HG02798 (cell line): Measurements from ENCODE around the gene ELFN1.

ENCODE experiments used
- ATAC-seq: cut with Tn5 transposase; IDR thresholded peaks from one replicate; pipeline ENCODE4 v1.9.1; 2021; ENCODE audit warnings: mild to moderate bottlenecking; ENCODE audit not compliant: unreplicated experiment, poor library complexity

The ELFN1 gene

DNA sequence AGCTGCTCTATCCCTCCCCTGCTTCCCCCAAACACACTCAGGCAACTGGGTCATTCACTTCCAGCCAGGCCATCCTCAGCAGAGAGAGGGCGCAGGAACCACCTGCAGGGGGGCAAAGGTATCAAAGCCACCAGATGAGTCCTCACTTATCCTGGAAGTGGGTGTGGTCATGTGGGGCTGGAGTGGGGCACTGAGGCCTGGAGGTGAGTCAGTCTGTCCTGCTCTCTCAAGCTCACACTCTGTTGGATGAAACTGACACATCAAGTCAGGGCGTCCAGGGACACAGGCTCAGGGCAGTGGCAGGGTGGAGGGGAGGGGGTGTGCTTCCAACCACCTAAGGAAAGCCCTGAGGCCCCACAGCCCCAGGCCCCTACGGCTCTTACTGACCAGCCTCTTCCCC, 8.0 kb upstream of the ELFN1 start:
- no peak for ATAC-seq

DNA sequence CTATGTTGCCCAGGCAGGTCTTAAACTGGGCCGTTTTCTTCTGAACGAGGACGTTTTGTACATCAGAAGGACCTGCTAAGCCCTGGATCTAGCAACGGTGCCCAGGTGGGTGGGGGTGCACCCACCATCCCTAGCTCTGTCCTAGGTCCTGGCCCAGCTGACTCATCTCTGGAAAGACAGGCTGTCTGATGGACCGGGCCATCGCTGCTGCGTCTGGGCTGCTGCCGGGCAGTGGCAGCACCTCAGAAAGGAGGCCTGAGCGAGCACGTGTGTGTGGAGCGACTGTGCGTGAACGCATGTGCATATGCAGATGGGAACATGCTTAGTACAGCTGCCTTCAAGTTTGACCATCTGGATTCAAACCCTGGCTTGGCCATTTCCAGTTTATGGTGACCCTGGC, 7.3 kb upstream of the ELFN1 start:
- no peak for ATAC-seq

DNA sequence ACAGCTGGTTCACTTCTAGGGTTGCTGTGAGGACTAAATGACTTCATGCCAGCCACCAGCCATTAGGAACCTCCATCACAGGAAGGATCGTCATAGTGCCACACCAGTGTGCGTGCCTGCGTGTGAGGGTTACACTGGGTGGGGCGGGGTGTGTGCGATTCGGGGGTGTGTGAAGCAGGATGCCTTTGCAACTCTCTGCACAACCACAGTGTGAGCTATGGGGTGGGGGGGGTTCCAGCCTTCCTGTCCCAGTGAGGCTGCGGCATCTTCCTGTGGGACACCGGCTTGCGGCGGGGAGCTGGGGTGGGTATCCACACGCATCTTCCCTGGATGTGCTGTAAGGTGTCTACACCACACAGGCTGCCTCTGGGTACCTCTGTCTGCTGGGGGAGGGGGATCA, 6.9 kb upstream of the ELFN1 start:
- no peak for ATAC-seq

DNA sequence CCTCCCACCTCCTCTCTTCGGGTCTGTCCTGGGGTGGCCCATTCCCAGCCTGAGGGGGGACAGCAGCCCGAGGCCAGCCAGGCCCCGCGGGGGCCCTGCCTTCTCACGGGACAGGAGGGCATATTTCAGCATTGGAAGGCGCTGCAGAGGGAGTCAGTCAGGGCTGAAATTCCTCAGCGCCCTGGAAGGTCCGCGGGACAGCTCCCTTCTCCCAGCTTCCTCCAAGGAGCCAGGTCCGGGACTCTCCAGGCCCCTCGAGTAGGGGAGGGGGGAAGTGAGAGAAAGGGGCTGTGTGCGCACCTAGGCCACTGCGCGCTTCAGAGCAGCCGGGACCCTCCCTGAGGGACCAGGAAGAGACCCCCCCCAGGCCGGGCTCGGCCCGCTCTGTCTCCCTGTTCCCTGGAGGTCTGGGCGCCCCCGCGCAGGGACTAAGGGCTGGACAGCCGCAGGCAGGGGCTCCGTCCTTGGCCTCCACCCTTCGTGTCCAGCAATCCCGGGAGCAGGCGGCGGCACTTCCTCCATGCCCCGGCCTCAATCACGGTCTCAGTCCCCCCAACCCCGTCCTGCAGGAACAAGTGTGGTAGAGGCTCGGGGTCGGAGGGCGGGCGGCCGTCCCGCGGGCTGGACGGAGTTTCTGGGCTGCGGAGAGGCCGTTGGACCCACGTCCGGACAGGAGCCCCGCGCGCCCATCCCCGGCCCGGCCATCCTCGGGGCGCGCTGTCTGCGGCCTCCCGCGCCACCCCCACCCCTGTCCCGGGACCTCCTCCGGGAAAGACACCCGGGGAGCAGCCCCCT, 6.0 kb upstream of the ELFN1 start:
- no peak for ATAC-seq

DNA sequence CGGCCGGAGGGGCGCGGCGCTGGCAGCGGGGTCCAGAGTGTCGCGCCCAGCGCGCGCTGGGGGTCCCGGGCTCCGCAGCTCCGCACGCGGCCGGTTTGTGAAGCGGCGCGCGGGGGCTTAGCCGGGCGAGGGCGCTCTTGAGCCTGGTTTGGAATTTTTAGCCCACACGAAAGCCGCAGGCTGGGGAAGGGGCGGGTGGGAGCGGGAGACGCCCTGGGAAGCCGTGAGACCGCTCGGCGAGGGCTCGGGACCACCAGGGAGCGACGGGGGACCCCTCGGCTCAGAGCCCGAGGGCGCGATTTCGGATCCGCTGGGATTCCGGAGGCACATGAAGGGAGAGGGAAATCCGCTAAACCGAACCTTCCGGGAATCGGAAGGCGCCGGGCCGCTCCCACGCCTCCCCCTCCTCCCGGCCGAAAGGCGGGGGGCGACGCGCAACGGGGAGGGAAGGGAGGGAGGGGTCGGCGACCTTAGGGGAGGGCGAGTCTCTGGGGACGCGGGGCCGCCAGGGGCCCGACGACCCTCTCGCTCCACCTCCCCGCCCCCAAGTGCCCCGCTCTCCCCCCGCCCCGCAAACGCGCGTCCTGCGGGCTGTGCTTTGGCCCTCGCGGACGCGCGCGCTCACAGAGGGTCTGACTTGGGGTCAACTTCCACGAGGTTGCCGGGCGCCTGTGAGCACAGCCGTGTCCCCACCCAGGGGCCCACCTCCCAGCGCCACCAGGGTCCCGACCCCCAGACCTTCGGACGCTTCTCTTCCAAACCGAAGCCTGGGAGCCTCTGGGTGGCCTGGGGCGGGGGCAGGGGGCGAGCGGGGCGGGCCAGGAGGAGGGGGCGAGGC, 5.1 kb upstream of the ELFN1 start:
- ATAC-seq: no peak

DNA sequence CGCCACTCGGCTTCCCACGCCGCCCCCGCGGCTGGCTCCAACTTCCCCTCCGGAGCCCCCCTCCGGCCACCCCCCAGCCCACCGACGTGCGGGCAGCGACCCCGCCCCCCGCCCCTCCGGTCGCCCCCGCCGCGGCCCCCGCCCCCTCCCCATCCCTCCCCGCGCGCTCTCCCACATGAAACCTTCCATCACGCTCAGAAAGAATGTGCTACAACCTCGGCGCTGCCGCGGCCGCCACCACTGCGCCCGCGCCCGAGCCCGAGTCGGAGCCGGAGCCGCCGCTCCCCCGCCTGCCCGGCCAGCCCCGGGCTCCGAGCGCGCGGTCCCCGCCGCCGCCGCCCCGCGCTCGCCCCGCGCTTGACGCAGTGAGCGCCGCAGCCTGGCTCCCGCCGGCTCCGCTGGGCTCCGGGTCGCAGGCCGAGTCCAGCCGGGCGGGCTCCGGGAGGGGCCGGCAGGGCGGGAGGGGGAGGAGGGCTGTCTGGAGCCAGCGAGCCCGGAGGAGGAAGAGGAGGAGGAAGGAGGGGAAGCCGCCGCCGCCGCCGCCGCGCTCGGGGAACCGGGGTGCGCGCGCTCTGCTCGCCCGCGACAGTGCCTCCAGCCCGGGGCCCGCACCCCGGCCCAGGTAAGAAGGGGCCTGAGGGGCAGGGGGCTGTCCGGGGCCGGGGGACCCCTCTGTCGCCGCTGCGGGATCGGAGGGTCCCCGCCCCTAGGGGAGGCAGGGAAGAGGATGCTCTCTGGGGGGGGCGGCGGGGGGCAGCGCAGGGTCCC, 4.3 kb upstream of the ELFN1 start:
- no peak for ATAC-seq

DNA sequence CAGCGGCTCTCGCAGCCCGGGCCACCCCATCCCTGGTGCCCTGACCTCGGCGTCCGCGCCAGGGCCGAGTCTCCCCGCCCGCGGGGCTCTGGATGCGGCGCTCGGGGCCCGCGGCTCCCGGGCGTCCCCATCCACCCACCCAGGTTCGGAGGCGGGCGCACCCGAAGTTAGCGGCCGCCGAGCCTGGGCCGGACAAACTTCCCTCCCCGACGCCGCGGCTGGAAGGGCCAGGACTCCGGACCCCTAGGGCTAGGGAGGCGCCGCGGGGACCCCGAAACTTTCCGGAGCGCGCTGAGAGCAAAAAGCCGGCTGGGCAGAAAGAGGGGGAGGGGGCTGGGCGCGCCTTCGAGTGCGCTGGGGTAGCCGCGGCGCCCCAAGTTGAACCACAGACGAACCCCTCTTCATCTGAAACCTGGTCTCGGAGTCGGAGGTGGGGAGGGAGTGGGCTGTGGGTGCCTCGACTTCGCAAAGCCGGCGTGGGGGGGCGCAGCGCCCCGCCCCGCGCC, 3.7 kb upstream of the ELFN1 start:
- no peak for ATAC-seq

DNA sequence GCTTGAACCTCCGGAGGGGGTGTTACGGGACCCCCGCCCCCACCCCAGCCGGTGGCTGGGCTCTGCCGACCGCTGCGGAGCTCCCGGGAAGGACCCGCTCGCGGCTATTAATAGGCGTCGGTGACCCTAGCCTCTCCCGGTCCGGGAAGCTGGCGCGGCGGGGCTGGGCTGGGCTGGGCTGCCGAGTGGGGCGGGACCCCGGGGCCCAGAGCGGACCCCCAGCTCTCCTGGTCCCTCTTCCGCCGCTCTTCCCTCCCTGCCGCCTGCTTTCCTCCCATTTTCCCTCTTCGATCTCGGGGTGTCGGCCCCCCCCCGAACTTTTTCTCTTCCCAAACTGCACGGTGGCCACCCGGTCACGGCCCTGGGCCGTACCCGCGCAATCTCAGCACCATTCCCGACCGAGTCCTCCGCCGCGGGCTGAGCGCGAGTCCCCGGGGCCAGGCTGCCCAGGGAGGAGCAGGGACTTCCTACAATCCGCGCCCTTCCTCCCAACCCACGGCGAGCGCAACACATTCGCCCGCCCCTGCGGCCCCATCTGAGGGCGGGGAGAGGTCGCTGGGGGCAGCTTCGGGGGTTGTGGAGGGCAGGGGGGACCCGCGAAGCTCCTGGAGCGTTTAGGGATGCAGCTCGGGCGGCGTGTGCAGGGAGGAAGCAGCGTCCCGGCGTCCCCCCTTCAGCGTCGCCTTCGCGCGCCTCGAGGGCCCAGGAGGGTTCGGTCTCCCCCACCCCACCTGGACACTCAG, 3.1 kb upstream of the ELFN1 start:
- ATAC-seq: no peak

DNA sequence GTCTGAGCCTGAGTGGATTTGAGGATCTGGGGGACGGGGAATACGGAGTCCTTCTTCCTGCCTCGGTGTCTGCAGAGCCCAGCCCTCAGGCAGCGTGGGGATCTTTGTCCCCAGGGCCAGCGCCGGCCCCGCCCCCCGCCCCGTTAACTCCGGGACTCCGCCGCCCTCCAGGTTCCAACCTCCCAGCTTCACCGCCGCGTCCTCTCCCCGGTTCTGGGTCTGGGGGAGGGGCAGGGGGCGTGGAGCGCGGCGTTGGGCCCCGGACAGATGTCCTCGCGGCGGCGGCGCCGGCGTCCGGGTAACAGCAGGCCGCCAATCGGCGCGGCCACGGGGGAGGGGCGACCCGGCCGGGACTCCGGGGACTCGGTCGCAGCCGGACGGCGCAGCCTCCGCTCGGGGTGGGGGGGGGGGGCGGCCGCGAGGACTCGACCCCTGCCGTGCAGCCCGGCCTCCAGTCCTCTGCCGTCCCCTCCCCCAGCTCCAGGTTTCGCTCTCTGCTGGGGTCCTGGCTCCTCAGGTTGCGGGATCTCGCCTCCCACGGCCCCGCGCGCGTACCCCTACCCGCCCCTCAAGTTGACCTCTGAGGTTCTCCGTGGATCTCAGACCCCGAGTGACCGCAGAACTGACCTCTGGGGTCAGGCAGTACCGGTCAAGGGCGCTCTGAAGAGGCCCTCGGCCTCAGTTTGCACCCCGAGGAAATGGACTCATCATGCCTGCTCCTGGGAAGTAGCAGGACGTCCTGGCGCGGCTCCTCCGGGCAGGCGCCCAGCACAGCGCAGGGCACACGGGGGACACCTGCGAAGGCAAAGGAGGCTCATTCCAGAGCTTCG, 2.3 kb upstream of the ELFN1 start:
- ATAC-seq: no peak

DNA sequence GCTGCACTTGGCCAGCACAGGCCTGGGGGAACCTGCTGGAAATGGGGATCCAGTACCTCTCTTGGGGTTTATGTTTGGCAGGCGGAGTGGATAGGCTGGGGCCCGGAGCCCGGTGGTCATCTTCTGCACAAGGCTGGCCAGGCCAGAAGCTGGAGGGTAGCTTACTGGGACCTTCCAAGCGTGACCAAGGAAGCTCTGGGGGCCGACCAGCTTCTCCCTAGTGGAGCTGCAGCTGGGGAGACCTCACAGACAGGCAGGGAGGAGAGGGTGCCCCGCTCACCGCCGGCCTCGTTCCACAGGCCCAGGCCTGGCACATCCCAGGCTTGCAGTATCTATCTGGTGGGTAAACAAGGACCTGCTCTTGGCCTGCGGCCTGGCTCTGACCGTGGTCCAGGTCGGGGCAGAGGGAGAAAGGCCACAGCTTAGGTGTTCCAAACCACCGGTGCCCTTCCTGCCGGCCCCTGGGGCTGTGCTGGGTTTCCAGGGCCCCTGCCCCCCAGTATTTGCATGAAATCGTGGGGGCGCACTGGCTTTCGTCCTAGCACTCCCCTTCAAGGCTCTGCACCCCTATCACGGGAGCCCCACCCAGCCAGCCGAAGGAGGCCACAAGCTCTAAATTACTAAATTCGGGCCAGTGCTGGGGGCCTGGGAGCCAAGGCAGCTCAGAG, 1.5 kb upstream of the ELFN1 start:
- ATAC-seq: no peak

DNA sequence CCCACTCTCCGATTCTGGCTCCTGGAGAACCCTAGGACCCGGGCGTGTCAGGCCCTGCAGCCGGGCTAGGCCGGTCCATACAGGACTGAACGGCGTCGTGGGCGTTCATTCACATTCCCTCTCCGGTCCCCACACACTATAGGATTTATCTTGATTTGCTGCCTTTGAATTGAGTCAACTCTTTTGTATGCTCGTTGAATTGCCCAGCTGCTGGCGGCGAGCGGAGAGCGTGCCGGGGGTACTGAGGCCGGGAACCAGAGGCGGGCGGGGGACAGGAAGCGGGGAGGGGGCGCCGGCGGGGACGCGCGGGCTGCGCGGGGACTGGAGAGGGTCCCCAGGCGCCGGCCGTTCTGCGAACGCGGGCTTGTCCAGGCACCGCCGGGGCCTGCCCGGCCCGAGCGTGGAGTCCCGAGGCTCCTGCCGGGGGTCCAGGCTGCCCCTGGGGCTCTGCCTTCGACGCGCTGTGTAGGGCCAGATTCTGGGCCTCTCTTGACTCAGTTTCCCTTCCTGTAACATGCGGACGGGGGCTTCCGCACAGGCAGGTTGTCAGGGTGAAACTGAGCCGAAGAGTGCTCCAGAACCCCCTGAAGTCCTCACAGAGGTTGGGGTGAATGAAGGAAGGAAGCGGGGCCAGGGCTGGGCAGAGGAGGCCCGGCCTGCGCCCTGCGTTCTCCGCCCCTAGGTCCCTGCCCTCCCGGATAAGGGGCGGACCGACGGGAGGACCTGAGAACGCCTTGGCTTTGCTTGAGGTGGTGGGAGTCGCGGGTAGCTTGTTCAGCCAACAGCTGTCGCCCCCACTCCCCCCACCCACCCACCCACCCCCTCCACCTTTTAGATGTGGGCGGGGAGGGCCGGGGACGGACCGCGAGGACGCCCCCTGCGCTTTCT, 769 bp upstream of the ELFN1 start:
- ATAC-seq: no peak

DNA sequence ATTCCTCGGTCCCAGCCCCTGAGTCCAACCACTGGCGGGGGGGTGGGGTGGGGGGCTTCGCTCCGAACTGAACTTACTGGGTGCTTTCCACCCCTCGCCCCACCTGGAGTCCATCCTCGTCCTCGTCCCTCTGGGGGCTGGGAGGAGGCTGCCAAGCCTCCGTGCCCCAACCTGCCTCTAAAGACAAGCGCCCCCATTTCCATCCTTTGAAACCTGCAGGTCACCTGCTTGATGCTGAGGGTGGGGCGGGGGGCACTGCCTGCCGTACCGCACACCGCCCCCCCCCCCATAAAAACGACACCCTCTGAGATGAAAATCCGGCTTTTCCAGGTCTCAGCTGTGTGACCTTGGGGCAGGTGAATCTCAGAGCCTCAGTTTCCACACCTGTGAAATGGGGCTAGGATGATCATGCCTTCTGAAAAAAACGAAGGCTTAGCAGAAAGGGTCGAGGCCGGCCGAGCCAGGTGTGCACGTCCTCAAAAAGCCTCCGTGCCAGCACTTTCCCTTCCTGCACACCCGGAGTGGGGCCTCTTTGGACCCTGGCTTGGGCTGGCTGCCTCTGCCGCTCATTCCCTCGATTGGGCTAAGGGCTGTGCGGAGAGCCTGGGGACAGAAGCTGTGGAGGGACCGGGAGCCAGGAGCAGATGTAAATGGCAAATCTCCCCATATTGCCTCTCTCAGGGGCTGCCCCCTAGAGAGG, 967 bp downstream of the ELFN1 start:
- ATAC-seq: no peak

DNA sequence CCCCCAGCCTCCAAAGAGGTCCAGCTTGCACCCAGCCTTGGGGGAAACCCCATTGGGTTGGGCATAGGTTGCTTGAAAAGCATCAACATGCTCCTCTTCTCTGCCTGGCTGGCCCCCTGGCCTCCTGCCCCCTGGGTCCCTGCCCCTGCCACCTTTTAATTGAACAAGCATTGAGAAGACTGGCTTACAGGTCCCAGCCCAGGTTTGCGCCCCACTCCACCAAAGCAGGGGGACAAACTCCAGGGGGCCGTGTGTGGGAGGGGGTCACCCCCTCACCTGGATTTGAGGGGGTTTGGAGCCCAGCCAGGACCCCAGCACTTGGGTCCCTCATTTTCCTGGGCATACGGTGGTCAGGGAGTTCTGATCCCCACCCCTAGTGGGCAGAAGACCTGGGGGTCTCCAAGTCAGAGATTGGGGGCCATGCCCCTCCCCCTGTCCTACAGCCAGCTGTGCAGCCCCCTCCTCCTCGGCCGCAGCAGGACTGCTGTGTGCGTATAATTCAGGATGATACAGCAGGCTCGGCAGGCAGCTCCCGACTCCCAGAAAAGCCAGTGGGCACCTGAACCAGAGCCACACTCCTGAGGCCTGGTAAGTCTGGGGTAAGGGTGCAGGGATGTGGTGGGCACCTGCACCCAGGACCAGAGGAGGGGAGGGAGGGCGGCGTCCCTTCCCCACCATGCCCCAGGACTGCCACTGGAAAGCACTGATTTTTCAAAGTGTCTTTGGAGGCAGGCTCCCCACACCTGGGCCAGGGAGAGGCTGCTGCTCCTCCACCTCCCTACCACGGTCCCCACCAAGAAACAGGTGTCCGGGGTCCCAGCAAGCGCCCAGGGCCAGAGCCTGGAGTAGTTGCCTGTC, 1.7 kb downstream of the ELFN1 start:
- no peak for ATAC-seq

DNA sequence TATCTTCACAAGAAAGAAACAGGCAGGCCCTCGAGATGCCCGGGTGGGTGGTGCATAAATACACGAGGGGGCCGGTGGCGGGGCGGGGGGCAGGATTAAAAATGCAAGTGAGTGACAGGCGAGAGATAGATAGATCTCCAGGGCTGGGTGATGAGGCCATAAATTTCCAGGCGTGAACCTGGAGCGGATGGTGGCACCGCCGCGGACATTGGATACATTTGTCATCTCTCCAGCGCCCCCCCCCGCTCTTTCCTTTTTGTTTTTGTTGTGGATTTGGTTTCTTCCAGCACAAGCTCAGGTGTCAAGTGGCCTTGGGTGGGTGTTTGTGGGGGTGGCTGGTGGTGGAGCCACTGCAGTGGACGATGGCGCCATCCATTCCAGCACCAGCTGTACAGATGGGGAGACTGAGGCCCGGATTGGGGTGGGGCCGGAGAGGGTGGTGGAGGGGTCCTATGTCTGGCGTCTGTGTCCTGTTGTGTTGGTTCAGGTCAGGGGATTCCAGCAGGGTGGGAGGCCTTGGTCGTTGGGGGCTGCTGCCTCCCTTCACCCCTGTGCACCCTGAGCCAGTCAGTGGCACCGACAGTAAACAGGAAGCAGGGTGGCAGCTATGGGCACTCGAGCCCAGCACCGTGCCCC, 2.9 kb downstream of the ELFN1 start:
- ATAC-seq: no peak

DNA sequence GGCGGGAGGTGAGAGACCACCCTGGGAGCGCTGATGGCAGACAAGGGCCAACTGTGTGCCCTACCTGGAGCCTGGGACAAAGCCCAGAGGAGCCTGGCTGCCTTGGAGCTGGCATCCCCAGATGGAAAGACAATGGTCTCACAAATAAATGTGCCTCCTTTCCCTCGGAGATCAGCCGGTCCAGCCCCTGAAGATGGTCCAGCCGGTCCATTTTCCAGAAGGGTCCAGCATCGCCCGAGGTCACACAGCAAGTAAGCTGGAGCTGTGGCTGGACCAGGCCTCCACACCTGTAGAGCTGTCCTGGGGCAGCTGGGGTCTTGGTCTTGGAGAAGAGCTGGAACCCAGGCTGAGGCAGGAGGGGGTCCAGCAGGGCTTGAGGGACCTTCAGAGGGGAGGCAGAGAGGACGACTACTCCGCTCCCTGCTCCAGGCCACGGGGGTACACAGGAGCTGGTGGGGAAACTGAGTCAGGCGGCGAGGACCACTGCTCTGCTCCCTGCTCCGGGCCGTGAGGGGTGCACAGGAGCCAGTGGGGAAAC, 3.6 kb downstream of the ELFN1 start:
- no peak for ATAC-seq
